A549 (cell line): ENCODE results near the gene NAV2. TPM values are rescaled to one million over a fixed set of nuclear protein-coding genes. Genes with fewer than 3 reads are reported as not detected.

Experiments used
- ATAC-seq, 2 experiments: fragments of 200-7000 bp in 1 of 2; fragments of >200 bp in 1 of 2; cut with Nextera tagmentation in 1 of 2; cut with Tn5 transposase in 1 of 2; 3 replicates each; pipeline versions ENCODE4 v1.8.0 to v1.9.1; 2018 to 2020; ENCODE audit warnings: mild to moderate bottlenecking in 1 of 2, moderate library complexity in 1 of 2
- CTCF ChIA-PET: fragments of 300-600 bp; sonication (Branson Sonifier 250); formaldehyde crosslinking; extraction: SDS; loops from one replicate; lab custom pipeline; 2021; ENCODE audit warnings: antibody characterized with exemption, inconsistent platforms; lab: Yijun Ruan, JAX
- POLR2A ChIA-PET: fragments of 350-600 bp; formaldehyde crosslinking; extraction: SDS; loops from one replicate; lab custom pipeline; 2021; ENCODE audit warnings: antibody characterized with exemption, inconsistent platforms; lab: Yijun Ruan, JAX
- DNase-seq, 2 experiments: peaks; one replicate each; pipeline versions ENCODE4 v3.0.0 to v3.0.0-alpha.2; 2011 to 2016; ENCODE audit warnings: low read depth in 1 of 2, low spot score in 1 of 2
- FAIRE-seq: peaks from 2 replicates; lab custom pipeline; 2011; peaks lifted over from hg19 to GRCh38; lab: Jason Lieb, UNC
- H3K27ac ChIP-seq, 2 experiments: fragments of >200 bp; sonication (Bioruptor Twin); formaldehyde crosslinking; 3 replicates each; pipeline ENCODE4 v1.5.1; 2016 to 2017
- H3K4me1 ChIP-seq: fragments of >200 bp; sonication (Bioruptor Twin); formaldehyde crosslinking; 3 replicates; pipeline ENCODE4 v1.6.1; 2016
- H3K4me2 ChIP-seq: fragments of >200 bp; sonication (Bioruptor Twin); formaldehyde crosslinking; 3 replicates; pipeline ENCODE4 v1.6.1; 2016
- H3K4me3 ChIP-seq: fragments of >200 bp; sonication (Bioruptor Twin); formaldehyde crosslinking; 3 replicates; pipeline ENCODE4 v1.5.1; 2016
- H3K9me3 ChIP-seq: fragments of >200 bp; sonication (Bioruptor Twin); formaldehyde crosslinking; 3 replicates; pipeline ENCODE4 v1.6.1; 2016
- BHLHE40 ChIP-seq: IDR thresholded peaks from 2 replicates; pipeline ENCODE4 v1.6.1; 2012; ENCODE audit warnings: low read depth, low read length, inconsistent platforms
- CBX8 ChIP-seq: fragments of 200-600 bp; sonication (generic); IDR thresholded peaks from 2 replicates; pipeline ENCODE4 v1.6.1; 2016
- EHF ChIP-seq: fragments of 250-450 bp; sonication (Bioruptor Pico); IDR thresholded peaks from 2 replicates; pipeline ENCODE4 v1.5.0; 2020; ENCODE audit warnings: mild to moderate bottlenecking
- EHMT2 ChIP-seq: fragments of 200-600 bp; sonication (generic); IDR thresholded peaks from 2 replicates; pipeline ENCODE4 v1.6.1; 2016; ENCODE audit warnings: antibody characterized with exemption, low read depth, mild to moderate bottlenecking, moderate library complexity
- EP300 ChIP-seq, 2 experiments: fragments of >200 bp; sonication (Bioruptor Twin); formaldehyde crosslinking; IDR thresholded peaks; 2 replicates in 1 of 2; 3 replicates in 1 of 2; pipeline ENCODE4 v1.6.1; 2016 to 2017
- ESRRA ChIP-seq: fragments of 150-350 bp; IDR thresholded peaks from 2 replicates; pipeline ENCODE4 v1.6.1; 2014; ENCODE audit warnings: mild to moderate bottlenecking, low read length, borderline replicate concordance
- GATA3 ChIP-seq: IDR thresholded peaks from 2 replicates; pipeline ENCODE4 v1.6.1; 2012; ENCODE audit warnings: borderline replicate concordance
- HMGXB4 ChIP-seq: fragments of 250-450 bp; sonication (Bioruptor Pico); IDR thresholded peaks from 2 replicates; pipeline ENCODE4 v1.5.0; 2021; ENCODE audit warnings: mild to moderate bottlenecking, moderate library complexity, borderline replicate concordance
- HOXB5 ChIP-seq: fragments of 250-450 bp; sonication (Bioruptor Pico); IDR thresholded peaks from 2 replicates; pipeline ENCODE4 v1.5.0; 2020; ENCODE audit warnings: mild to moderate bottlenecking, moderate library complexity
- MAFK ChIP-seq: fragments of 450-650 bp; IDR thresholded peaks from 2 replicates; pipeline ENCODE4 v1.6.1; 2014; ENCODE audit not compliant: partially characterized antibody
- MAZ ChIP-seq: fragments of 150-350 bp; IDR thresholded peaks from 2 replicates; pipeline ENCODE4 v1.6.1; 2014; ENCODE audit warnings: antibody characterized with exemption, low read depth, low read length, borderline replicate concordance
- NPAS2 ChIP-seq: fragments of 250-450 bp; sonication (Bioruptor Pico); IDR thresholded peaks from 2 replicates; pipeline ENCODE4 v1.8.0; 2022; ENCODE audit warnings: mild to moderate bottlenecking, moderate library complexity, borderline replicate concordance
- NR3C1 ChIP-seq: fragments of >200 bp; sonication (Bioruptor Twin); formaldehyde crosslinking; IDR thresholded peaks from 3 replicates; pipeline ENCODE4 v1.6.1; 2017
- PHF8 ChIP-seq: fragments of 200-600 bp; sonication (generic); IDR thresholded peaks from 2 replicates; pipeline ENCODE4 v1.6.1; 2016; ENCODE audit warnings: low read depth, mild to moderate bottlenecking, antibody characterized with exemption, moderate library complexity, borderline replicate concordance
- POLR2AphosphoS2 ChIP-seq: conservative IDR thresholded peaks from 2 replicates; pipeline ENCODE4 v1.6.1; 2012; ENCODE audit warnings: low read length, improper control_type of control experiment, inconsistent platforms
- REST ChIP-seq: fragments of 200-600 bp; sonication (generic); IDR thresholded peaks from 2 replicates; pipeline ENCODE4 v1.6.1; 2016; ENCODE audit warnings: antibody characterized with exemption, mild to moderate bottlenecking, moderate library complexity
- RFX5 ChIP-seq: fragments of 450-650 bp; IDR thresholded peaks from 2 replicates; pipeline ENCODE4 v1.7.1; 2014; ENCODE audit warnings: antibody characterized with exemption, mild to moderate bottlenecking, moderate library complexity
- SREBF2 ChIP-seq: fragments of 450-650 bp; IDR thresholded peaks from 2 replicates; pipeline ENCODE4 v1.6.1; 2014; ENCODE audit warnings: mild to moderate bottlenecking, moderate library complexity
- ZC3H11A ChIP-seq: fragments of 450-650 bp; IDR thresholded peaks from 2 replicates; pipeline ENCODE4 v1.6.1; 2014; ENCODE audit warnings: antibody characterized with exemption, mild to moderate bottlenecking
- WGBS: methylation state at CpG from one replicate; pipeline ENCODE4 v1.1.6; 2017; ENCODE audit errors: missing lambda C conversion rate; 5-methylcytosine and 5-hydroxymethylcytosine counted together
- polyA plus RNA-seq, 4 experiments: library from polyadenylated mRNA; depleted of rRNA in 3 of 4; stranded (reverse); fragments of >200 nt; fragmentation: RNase III in 1 of 4; extraction: RNeasy Plus Mini Kit Qiagen cat#74134 plus additional on column Dnase treatment in 1 of 4; gene quantifications; 2 replicates in 3 of 4; 3 replicates in 1 of 4; pipeline ENCODE4 v1.2.3, GENCODE V29; 2011 to 2017

Gene NAV2
- polyA plus RNA-seq, 2 of the 4 experiments (the other 2 are of a cell fraction), result 4.9 to 19.8 TPM

GRCh38 chr11:20066013-20066782 is 353.6 kb downstream of the NAV2 start:
- Histone ChIP-seq H3K4me3 (no peak overlapping the region), H3K4me2 (no peak overlapping the region), H3K27ac (no peak overlapping the region), H3K9me3 (no peaks in the 10 kb centered on the region), H3K4me1 (peaks cover 17% of the 10 kb centered on the region)
- TF ChIP-seq ZC3H11A, result no peak
- no peak for TF ChIP-seq HMGXB4 (CRISPR knock-in tag)
- no peak for TF ChIP-seq CBX8
- TF ChIP-seq SREBF2, result no peak
- TF ChIP-seq EP300 (IDR thresholded peaks at IDR 0.05), result no peak
- TF ChIP-seq PHF8, result no peak
- ChIA-PET POLR2A (no interaction called here), CTCF (interaction anchor here (0.6 to 1.2 kb wide), 4 partner anchors 9 to 112 kb away, joined by 3 to 5 read pairs (median 3); no protein-coding TSS in a partner anchor)
- FAIRE-seq, result no peak
- ATAC-seq, result no peak
- 90% methylated on average over 5 of the region's 5 CpGs for WGBS
- no peak for DNase-seq

- Histone ChIP-seq H3K27ac (0 out of 6 replicates have a peak overlapping the region, but pooled peaks of 1 of the 2 experiments have one; percentile 24), H3K4me1 (peaks cover 17% of the 10 kb centered on the region), H3K9me3 (0 out of 3 replicates have a peak, but pooled peaks cover 2% of the 10 kb centered on the region), H3K4me3 (no peak overlapping the region), H3K4me2 (no peak overlapping the region)
- WGBS, result 96% methylated on average over 3 of the region's 3 CpGs
- CTCF ChIA-PET, result interaction anchor here (0.6 to 1.2 kb wide), 3 partner anchors 9 to 113 kb away, joined by 3 read pairs; no protein-coding TSS in a partner anchor
- DNase-seq (no peak), FAIRE-seq (no peak), ATAC-seq (no peak)
- TF ChIP-seq POLR2AphosphoS2 (no peak), GATA3 (no peak), EHMT2 (no peak), EHF (no peak), RFX5 (no peak), NR3C1 (no peak), REST (no peak), NPAS2 (no peak), BHLHE40 (no peak), ESRRA (no peak), MAFK (no peak), MAZ (no peak), HOXB5 (CRISPR knock-in tag) (no peak)
- POLR2A ChIA-PET, result no interaction called here
These were observed 354.1 kb downstream of the NAV2 start for GRCh38 chr11:20066783-20067156.
